ENCODE results near the gene C1orf167.

The C1orf167 gene

GRCh38 chr1:11741919-11742558 is 20.0 kb upstream of the C1orf167 start:
- no peak overlapping the region for H3K27ac ChIP-seq

DNA sequence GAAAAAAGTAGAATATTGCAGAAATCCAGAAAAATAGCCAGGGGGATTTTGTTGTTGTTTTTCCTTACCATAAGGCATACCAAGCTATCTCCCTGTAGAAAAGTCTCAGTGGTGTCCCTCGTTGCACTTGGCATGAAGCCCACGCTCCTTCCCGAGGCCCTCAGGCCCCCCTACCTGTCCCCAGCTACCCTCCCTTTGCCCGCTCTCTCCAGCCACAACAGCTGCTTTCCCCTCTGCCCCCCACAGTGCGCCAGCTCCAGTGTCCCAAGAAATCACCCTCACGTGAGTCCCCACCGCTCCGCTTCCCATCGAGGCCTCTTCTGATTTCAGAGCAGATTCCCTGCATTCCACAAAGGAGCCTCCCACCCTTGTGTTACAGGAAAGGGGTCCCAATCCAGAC is 17.7 kb upstream of the C1orf167 start:
- no peak overlapping the region for H3K27ac ChIP-seq
- H3K4me3 ChIP-seq, result no peak overlapping the region
- no peak for TF ChIP-seq CTCF (IDR thresholded peaks at IDR 0.05)
- H3K9me3 ChIP-seq, result no peaks in the 10 kb centered on the region
- no peaks in the 10 kb centered on the region for H3K27me3 ChIP-seq
- intact Hi-C loops (cut with DNase I; ENCODE audit: low total_unique reads), result no loop called here
- H3K4me1 ChIP-seq, result peaks cover 0 to 11% (median 0%) of the 10 kb centered on the region in 4 donors
- H3K36me3 ChIP-seq, result peaks cover under 1 to 41% (median 34%) of the 10 kb centered on the region in 3 donors
- no peak for DNase-seq

More at GRCh38 chr1:11741919-11742558, 20.0 kb upstream of the C1orf167 start:
- Histone ChIP-seq H3K4me1 (peaks cover 0 to 27% (median 6%) of the 10 kb centered on the region in 4 donors), H3K36me3 (peaks cover 0 to 19% (median 12%) of the 10 kb centered on the region in 3 donors), H3K9me3 (no peaks in the 10 kb centered on the region), H3K4me3 (no peak overlapping the region), H3K27me3 (no peaks in the 10 kb centered on the region)
- intact Hi-C loops (cut with DNase I; ENCODE audit: low total_unique reads), result no loop called here
- no peak for DNase-seq
- TF ChIP-seq CTCF (IDR thresholded peaks at IDR 0.05), result no peak

- Histone ChIP-seq H3K9me3 (no peaks in the 10 kb centered on the region), H3K4me3 (no peak overlapping the region), H3K27me3 (no peaks in the 10 kb centered on the region), H3K4me1 (no peaks in the 10 kb centered on the region), H3K36me3 (peaks cover 16 to 57% (median 52%) of the 10 kb centered on the region in 3 donors), H3K27ac (no peak overlapping the region)
- no peak for DNase-seq
- TF ChIP-seq CTCF (IDR thresholded peaks at IDR 0.05), result no peak
- intact Hi-C loops (cut with DNase I; ENCODE audit: low total_unique reads), result no loop called here
Observed at GRCh38 chr1:11746092-11746491, 15.9 kb upstream of the C1orf167 start.

- no peaks in the 10 kb centered on the region for H3K27me3 ChIP-seq
- DNase-seq, result no peak
- intact Hi-C loops (cut with DNase I; ENCODE audit: low total_unique reads), result no loop called here
- no peak overlapping the region for H3K27ac ChIP-seq
- H3K4me1 ChIP-seq, result no peaks in the 10 kb centered on the region
- H3K9me3 ChIP-seq, result no peaks in the 10 kb centered on the region
- no peak overlapping the region for H3K4me3 ChIP-seq
- H3K36me3 ChIP-seq, result peaks cover 16 to 61% (median 59%) of the 10 kb centered on the region in 3 donors
- TF ChIP-seq CTCF (IDR thresholded peaks at IDR 0.05), result no peak
Observed at GRCh38 chr1:11746795-11747487, 15.1 kb upstream of the C1orf167 start.

GRCh38 chr1:11748294-11749202 is 13.4 kb upstream of the C1orf167 start:
- H3K4me1 ChIP-seq, result no peaks in the 10 kb centered on the region
- DNase-seq, result no peak
- no peak for TF ChIP-seq CTCF (IDR thresholded peaks at IDR 0.05)
- intact Hi-C loops (cut with DNase I; ENCODE audit: low total_unique reads), result no loop called here
- peaks cover 0 to 5% of the 10 kb centered on the region in 2 donors for H3K27me3 ChIP-seq
- peaks cover 16 to 61% (median 59%) of the 10 kb centered on the region in 3 donors for H3K36me3 ChIP-seq
- H3K4me3 ChIP-seq, result no peak overlapping the region
- H3K27ac ChIP-seq, result no peak overlapping the region
- H3K9me3 ChIP-seq, result no peaks in the 10 kb centered on the region
